ENCODE data around the gene ZSCAN9. TPM values are rescaled to one million over a fixed set of nuclear protein-coding genes. Genes with fewer than 3 reads are reported as not detected.

ZSCAN9 gene
- 6.5 and 10.7 TPM in 2 replicates for total RNA-seq (2014; rRNA removed; shearing (Covaris generic))
- 10.7 and 12.1 TPM in 2 replicates for polyA plus RNA-seq (2015; cell fraction: cytosol; rRNA removed)
- polyA plus RNA-seq (2015; cell fraction: nucleus; rRNA removed) = 33.4 and 40.4 TPM in 2 replicates

- peak; percentile 92 for DNase-seq (ENCODE audit: low read depth)
These were observed at the start of gene ZSCAN9 for GRCh38 chr6:28225056-28225834. Gene ZSCAN9 (plus strand): TSS chr6:28225275. CDS start chr6:28227085, 1,810 bp downstream.

- no peak for DNase-seq (ENCODE audit: low read depth)
These were observed 48.7 kb upstream of the ZSCAN9 start for GRCh38 chr6:28176373-28176772.

DNA sequence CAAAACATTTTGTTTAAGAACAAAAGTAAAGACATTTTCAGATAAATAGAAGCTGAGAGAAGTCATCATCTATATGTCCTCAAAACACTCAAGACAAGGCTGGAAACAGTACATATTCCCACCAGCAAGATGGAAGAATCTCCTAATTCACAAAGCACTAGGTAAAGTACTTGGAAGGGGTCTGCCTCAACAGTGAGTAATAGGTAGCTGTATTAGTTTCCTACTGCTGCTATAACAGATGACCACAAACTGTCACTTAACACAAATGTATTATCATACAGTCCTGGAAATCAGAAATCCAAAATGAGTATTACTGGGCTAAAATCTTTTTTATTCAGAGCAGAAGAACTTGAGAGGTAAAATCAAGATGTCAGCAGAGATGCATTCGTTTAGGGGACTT is 42.8 kb upstream of the ZSCAN9 start:
- no peak for DNase-seq (ENCODE audit: low read depth)

DNA sequence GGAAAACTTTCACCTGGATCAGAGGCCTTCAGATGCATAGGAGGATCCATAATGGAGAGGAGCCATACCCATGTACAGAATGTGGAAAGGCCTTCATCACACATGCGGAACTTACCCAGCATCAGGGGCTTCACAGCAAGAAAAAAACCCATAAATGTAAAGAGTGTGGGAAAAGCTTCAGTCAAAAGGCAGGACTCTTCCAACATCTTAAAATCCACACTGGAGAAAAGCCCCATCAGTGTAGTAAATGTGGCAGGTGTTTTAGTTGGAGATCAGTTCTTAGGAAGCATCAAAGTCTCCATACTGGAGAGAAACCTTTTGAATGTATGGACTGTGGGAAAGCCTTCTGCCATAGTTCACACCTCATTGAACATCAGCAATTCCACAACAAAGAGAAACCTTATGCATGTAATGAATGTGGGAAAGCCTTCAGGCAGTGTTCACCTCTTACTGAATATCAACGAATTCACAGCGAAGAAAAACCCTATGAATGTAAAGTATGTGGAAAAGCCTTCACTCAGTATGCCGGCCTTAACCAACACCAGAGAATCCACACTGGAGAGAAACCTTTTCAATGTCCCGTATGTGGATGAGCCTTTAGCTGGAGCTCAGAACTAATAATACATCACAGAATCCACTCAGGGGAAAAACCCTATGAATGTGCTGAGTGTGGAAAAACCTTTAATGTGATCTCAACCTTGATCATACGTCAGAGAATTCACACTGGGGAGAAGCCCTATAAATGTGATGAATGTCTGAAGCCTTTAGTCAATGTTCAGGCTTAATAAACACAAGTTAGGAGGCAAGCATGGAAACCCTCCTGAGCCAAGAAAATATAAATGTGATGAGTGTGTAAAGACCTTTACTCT is 36.7 kb upstream of the ZSCAN9 start:
- no peak for DNase-seq (ENCODE audit: low read depth)

DNA sequence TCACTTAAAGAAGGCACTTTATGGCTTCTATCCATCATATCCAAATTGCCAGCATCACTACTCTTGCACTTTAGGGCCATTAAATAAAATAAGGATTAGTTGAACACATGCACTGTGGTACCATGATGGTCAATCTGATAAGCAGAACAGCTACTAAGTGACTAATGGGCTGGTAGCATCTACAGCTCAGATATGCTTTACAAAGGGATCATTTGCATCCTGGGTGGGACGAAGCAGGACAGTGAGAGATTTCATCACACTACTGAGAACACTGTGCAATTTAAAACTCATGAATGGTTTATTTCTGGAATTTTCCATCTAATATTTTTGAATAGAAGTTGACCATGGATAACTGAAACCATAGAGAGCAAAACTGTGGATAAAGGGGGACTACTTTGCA is 25.1 kb upstream of the ZSCAN9 start:
- DNase-seq (ENCODE audit: low read depth) = no peak

GRCh38 chr6:28203201-28203600 is 21.9 kb upstream of the ZSCAN9 start:
- DNase-seq (ENCODE audit: low read depth) = no peak

- DNase-seq (ENCODE audit: low read depth) = no peak
These were observed 19.2 kb upstream of the ZSCAN9 start for GRCh38 chr6:28205879-28206278.

GRCh38 chr6:28206527-28206926 is 18.5 kb upstream of the ZSCAN9 start:
- DNase-seq (ENCODE audit: low read depth) = no peak

DNA sequence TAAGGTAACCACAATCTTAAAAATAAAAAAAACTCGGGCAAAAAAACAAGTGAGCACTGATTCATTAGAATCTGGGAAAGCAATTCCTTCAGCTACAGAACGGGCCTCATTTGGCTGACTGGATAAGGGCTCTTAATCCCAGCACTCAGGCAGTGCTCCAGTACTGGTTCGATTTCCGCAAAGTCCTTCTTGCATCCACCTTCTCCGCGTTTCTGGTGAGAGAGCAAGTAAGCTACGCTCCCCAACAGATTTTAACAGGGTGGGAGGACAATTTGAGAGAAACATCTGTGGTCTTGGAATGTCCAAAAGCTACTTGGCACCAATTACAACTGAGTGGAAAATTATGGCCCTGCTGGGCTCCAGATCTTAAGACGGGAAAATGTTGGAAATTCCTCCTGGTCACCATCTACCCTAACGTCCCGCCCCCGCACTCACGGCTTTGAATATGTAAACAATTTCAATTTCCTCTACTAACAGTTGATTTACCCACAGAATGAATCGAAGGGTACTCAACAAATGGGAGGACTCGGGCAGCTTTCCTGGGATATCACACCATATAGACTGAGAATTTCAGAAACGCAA is 18.1 kb upstream of the ZSCAN9 start:
- no peak for DNase-seq (ENCODE audit: low read depth)

DNA sequence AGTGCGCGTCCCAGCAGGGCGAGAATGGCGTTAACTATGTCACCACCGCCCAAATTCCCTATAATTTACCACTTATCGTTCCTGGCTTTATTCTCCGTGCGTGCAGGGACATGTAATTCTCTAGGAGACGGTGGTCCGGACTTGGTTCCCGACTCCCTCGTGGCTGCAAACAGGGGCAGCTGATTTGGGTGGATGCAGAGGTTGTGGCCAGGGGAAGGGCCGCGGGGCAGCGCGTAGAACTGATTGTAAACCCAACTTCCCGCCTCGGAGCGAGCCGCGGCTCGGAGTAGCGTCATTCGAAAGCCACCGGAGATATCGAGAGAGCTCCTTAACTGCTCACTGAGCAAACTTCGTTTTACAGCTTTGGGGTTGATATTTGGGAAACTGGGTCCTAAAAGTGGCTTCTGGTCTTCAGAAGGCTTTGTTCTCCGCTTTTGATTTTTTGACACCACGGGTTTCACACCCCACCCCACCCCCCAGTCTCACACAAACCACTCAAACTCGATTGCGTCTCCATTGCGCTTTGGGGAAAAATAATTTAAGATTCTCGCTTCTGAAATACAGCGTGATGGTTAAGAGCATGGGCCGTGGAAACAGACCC is 17.5 kb upstream of the ZSCAN9 start:
- DNase-seq (ENCODE audit: low read depth) = peak; percentile 27

DNA sequence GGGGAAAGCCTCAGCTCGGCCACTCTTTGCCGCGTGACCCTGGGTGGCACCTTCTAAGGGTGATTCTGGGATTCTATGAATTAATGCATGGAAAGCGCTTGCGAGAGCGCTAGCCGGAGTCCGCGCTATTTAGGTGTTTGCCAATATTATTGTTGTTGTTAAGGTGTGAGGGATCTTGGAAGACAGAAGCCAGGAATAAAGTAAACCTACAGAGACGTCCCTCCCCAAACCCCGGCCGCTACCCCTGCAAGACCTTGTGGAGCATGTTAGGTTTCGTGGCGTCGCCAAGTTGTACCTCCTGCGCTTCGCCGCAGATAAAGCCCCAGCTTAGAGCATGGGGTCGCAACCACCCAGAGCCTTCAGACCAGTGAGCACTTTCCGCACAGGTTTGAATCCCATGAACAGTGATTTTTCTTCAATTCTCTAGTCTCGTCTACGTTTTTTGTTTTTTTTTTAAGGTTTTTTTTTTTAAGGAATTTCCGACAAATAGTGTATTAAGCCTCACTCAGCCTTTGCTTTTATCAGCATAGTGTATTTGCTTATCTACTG is 16.9 kb upstream of the ZSCAN9 start:
- DNase-seq (ENCODE audit: low read depth) = no peak

DNA sequence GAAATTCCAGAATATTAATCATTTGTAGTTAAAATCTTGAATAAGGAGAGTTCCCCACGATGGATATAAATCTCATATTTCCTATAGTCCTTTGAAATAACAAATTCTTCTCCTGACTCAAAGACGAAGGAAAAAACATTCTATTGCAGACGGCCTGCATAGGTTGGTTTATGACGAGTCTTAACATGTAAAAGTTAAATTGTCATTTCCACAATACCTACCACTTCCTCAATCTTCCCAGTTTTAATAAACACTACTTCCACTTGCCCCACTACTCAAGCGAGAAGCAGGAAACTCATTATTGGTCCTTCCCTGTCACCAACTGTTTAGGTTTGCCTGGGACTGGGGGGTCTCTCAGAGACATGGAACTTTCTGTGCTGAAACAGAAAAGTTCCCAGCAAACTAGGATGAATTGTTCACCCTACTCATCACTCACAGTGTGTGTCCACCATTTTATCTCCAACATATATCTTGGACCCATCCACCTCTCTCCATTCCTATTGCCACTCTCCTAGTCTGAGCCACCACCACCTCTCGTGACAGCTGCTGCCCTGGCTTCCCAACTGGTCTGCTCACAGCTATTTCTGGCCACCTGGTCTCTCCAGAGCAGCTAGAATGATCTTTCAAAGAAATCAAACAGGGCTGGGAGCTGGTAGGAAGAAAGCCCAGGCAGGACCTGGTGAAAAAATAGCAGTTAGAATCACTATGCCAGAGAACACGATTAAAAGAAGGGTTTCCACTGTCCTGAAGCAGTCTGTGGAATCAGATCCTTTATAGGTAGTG is 15.1 kb upstream of the ZSCAN9 start:
- no peak for DNase-seq (ENCODE audit: low read depth)

DNA sequence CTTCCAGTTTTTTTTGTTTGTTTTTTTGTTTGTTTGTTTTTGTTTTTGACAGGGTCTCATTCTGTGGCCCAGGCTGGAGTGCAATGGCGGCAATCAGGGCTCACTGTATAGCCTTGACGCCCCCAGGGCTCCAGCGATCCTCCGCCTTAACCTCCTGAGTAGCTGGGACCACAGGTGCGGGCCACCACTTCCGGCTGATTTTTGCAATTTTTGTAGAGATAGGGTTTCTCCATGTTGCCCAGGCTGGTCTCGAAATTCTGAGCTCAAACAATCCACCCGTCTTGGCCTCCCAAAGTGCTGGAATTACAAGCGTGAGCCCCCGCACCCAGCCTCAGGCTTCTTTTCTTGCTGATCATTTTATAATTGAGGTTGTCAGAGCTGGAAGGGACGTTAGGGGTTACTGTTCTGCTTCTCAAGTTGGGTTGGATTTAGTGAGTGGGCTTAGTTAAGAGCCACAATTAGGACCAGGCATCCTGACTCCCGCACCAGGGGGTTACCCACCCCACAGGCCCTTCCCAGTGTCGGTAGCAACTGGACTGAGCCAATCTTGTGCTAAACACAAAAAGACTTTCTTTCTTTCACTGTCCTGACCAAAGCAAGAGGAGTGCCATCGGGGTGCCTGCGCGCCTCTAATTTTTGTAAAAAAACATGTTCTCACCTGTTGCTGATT is 13.1 kb upstream of the ZSCAN9 start:
- DNase-seq (ENCODE audit: low read depth) = no peak

DNA sequence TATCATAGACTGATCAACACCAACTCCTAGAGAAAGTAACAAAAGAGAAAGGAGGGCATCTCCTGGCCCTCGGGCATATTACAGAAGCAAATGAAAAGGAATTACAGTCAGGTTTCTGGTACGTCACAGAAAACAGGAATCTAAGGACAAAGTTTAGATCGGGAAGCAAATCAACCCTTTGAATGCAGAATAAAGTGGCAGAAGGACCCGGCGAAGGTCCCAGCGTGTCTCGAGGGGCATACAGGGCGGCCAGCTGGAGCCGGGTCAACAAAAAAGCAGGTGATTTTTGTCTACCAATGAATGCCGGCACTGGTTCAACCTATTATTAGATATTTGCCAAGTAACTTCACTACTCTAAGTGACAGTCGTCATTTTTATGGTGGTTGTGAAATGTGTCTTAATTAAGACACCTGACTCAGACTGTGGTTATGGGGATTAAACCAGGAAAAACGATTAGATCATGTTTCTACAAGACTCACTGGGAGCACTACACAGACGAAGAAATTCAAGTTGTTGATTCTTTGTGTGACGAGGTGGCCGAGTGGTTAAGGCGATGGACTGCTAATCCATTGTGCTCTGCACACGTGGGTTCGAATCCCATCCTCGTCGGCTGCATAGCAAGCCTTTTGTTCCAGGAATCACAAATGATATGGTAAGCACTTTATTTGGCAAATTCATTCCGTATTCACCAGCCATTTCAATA is 12.4 kb upstream of the ZSCAN9 start:
- peak; percentile 86 for DNase-seq (ENCODE audit: low read depth)

DNA sequence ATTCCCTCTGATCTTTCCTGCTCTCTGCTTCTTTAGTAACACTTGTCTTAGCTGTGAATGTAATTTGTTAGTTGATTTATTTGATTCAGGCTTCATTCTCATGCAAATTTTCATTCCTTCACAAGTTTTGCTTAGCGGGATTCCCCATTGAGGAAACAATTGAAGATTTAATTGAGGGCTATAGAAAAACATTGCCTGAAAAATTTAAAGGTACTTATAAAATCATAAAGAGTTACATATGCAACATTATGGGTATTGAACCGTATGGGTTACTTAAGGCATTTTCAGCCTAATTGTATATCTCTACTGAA is 11.9 kb upstream of the ZSCAN9 start:
- DNase-seq (ENCODE audit: low read depth) = no peak

GRCh38 chr6:28215425-28215824 is 9.7 kb upstream of the ZSCAN9 start:
- DNase-seq (ENCODE audit: low read depth) = no peak

GRCh38 chr6:28217890-28218289 is 7.2 kb upstream of the ZSCAN9 start:
- DNase-seq (ENCODE audit: low read depth) = no peak

- peak; percentile 64 for DNase-seq (ENCODE audit: low read depth)
These were observed 6.5 kb upstream of the ZSCAN9 start for GRCh38 chr6:28218312-28219248.

Measured in HT1080 (cell line).